ENCODE data around the gene DQX1.

DQX1 gene

DNA sequence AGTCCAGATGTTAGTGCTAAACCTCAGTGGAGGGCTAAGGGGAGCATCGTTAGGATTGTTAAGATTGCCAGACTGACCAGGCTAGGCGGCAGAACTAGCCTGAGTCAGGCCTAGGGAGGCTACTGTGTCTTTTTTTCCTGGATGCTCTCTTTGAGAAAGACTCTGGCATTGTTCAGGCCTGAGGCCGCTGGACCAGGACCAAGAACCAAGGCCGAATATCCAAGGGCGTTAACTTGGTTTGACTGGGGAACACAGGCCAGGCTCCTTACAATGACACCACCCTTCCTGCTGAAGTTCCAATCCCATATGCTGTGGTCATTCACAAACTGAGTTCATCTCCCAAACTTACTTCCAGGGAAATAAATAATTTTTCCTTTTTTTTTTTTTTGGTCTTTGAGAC, 14.3 kb upstream of the DQX1 start:
- no peak overlapping the region for H3K4me3 ChIP-seq (ENCODE audit: low read depth, low read length)
- TF ChIP-seq, protein P1, sequence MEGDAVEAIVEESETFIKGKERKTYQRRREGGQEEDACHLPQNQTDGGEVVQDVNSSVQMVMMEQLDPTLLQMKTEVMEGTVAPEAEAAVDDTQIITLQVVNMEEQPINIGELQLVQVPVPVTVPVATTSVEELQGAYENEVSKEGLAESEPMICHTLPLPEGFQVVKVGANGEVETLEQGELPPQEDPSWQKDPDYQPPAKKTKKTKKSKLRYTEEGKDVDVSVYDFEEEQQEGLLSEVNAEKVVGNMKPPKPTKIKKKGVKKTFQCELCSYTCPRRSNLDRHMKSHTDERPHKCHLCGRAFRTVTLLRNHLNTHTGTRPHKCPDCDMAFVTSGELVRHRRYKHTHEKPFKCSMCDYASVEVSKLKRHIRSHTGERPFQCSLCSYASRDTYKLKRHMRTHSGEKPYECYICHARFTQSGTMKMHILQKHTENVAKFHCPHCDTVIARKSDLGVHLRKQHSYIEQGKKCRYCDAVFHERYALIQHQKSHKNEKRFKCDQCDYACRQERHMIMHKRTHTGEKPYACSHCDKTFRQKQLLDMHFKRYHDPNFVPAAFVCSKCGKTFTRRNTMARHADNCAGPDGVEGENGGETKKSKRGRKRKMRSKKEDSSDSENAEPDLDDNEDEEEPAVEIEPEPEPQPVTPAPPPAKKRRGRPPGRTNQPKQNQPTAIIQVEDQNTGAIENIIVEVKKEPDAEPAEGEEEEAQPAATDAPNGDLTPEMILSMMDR (IDR thresholded peaks at IDR 0.05; ENCODE audit: insufficient read depth, low read depth, low read length, missing control alignments) = no peak
- no peak for DNase-seq (ENCODE audit: low read depth)

DNA sequence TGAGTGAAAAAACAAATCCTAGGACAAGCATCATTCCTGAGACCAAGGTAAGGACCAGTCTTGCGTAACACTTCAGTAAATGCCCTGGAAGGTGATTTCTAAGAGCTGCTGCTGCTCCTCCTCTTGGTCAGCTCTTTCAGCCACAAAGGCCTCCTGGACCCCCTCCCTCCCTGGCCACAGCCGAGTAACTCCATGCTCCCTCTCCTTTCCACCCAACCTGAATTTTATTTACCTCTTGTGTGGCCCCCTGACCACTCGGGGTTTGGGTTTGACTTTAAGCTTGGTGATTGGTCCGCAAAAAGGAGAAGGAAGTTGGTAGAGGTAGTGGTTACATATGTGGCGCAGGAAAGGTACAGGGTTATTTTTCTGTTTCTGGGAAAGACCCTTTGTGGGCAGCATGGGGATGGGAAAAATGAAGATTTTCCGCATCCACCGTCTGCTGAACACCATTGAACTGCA, 12.9 kb upstream of the DQX1 start:
- H3K4me3 ChIP-seq (ENCODE audit: low read depth, low read length) = no peak overlapping the region
- TF ChIP-seq, protein P1 (IDR thresholded peaks at IDR 0.05; ENCODE audit: insufficient read depth, low read depth, low read length, missing control alignments) = no peak
- DNase-seq (ENCODE audit: low read depth) = peak; percentile 61

DNA sequence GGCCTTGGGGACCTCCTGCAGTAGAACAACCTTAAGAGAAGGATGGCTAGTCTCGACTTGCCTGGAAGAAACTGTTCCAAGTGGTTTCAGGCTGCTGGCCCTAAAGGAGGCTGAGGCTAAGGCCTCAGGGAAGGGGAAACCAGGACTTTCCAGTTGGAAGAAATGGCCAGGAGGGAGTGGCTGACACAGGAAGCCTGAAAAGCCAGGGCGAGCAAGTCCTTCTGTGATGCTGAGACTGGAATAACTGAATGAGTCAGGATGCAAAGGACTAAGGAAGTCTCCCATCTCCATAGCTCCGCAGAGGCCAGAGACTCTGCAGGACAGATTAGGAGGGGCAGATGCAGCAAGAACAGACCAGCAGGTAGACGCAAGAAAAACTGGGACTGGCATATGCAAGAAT, 11.1 kb upstream of the DQX1 start:
- no peak for DNase-seq (ENCODE audit: low read depth)
- TF ChIP-seq, protein P1 (IDR thresholded peaks at IDR 0.05; ENCODE audit: insufficient read depth, low read depth, low read length, missing control alignments) = no peak
- H3K4me3 ChIP-seq (ENCODE audit: low read depth, low read length) = no peak overlapping the region

- TF ChIP-seq, protein P1 (IDR thresholded peaks at IDR 0.05; ENCODE audit: insufficient read depth, low read depth, low read length, missing control alignments) = no peak
- no peak overlapping the region for H3K4me3 ChIP-seq (ENCODE audit: low read depth, low read length)
- no peak for DNase-seq (ENCODE audit: low read depth)
These were observed 10.3 kb upstream of the DQX1 start for GRCh38 chr2:74536166-74536950.

DNA sequence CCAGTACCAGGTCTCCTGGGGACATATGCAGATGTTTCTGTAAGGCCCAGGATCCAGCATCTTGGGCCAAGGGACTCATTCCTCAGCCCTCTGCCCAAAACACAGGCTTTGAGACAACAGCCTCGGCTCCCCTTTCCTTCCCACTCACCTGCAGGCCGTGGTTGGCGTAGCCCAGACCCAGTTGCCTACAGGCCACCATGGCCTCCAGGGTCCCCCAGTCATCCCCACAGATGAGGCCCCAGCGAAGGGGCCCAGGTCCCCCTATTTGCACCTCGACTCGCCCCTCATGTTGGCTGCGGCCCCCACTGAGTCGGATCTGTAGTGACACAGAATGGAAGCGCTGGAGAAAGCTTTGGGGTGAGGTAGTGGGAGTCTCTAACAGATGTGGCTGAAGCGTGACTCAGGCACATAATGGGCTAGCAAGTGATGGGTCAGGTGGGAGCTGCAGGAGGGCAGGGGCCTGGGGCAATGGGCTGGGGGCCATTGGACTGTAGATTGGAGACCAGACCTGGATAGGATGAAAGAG, 9.5 kb upstream of the DQX1 start:
- TF ChIP-seq, protein P1 (IDR thresholded peaks at IDR 0.05; ENCODE audit: insufficient read depth, low read depth, low read length, missing control alignments) = no peak
- no peak for DNase-seq (ENCODE audit: low read depth)

GRCh38 chr2:74534411-74534810, 8.4 kb upstream of the DQX1 start:
- DNase-seq (ENCODE audit: low read depth) = no peak

More for the DNA sequence above, 9.5 kb upstream of the DQX1 start:
- H3K4me3 ChIP-seq (ENCODE audit: low read depth, low read length) = no peak overlapping the region

More at GRCh38 chr2:74534411-74534810, 8.4 kb upstream of the DQX1 start:
- TF ChIP-seq, protein P1 (IDR thresholded peaks at IDR 0.05; ENCODE audit: insufficient read depth, low read depth, low read length, missing control alignments) = no peak
- no peak overlapping the region for H3K4me3 ChIP-seq (ENCODE audit: low read depth, low read length)

Data from GM12865 (cell line).